ENCODE results near the gene LRRC15.

The LRRC15 gene

GRCh38 chr3:194330160-194330559 lies 39.4 kb downstream of the LRRC15 start:
- DNase-seq = no peak

- DNase-seq = no peak
Observed at GRCh38 chr3:194329583-194329965, 40.0 kb downstream of the LRRC15 start.

GRCh38 chr3:194328942-194329582 lies 40.5 kb downstream of the LRRC15 start:
- DNase-seq = no peak

GRCh38 chr3:194328053-194328657 lies 41.4 kb downstream of the LRRC15 start:
- DNase-seq = no peak

GRCh38 chr3:194327218-194328052 lies 42.1 kb downstream of the LRRC15 start:
- no peak for DNase-seq

- DNase-seq = no peak
Observed at GRCh38 chr3:194326968-194327217, 42.6 kb downstream of the LRRC15 start.

- DNase-seq = no peak
Observed at GRCh38 chr3:194326192-194326967, 43.2 kb downstream of the LRRC15 start.

GRCh38 chr3:194325424-194326153 lies 44.0 kb downstream of the LRRC15 start:
- no peak for DNase-seq

GRCh38 chr3:194324823-194325327 lies 44.7 kb downstream of the LRRC15 start:
- DNase-seq = no peak

- DNase-seq = peak; percentile 48
Observed at GRCh38 chr3:194323785-194324735, 45.5 kb downstream of the LRRC15 start.

GRCh38 chr3:194322678-194323211 lies 46.8 kb downstream of the LRRC15 start:
- DNase-seq = no peak

GRCh38 chr3:194321693-194322640 lies 47.6 kb downstream of the LRRC15 start:
- DNase-seq = no peak

GRCh38 chr3:194320744-194321243 lies 48.7 kb downstream of the LRRC15 start:
- no peak for DNase-seq

GRCh38 chr3:194320100-194320499 lies 49.4 kb downstream of the LRRC15 start:
- DNase-seq = no peak

- no peak for DNase-seq
Observed at GRCh38 chr3:194318511-194319161, 50.9 kb downstream of the LRRC15 start.

GRCh38 chr3:194316918-194317317 lies 52.6 kb downstream of the LRRC15 start:
- DNase-seq = no peak

GRCh38 chr3:194315965-194316361 lies 53.6 kb downstream of the LRRC15 start:
- DNase-seq = no peak

- peak; percentile 71 for DNase-seq
Observed at GRCh38 chr3:194315088-194315964, 54.2 kb downstream of the LRRC15 start.
